Loucy (cell line): ENCODE results near the gene ROGDI.

Source experiments
- H2AFZ ChIP-seq: fragments of 200-600 bp; sonication (generic); 2 replicates; pipeline ENCODE4 v1.6.0; 2016; ENCODE audit warnings: antibody characterized with exemption, mild to moderate bottlenecking, low read length, moderate library complexity
- H3F3A ChIP-seq: fragments of 200-600 bp; 2 replicates; pipeline ENCODE4 v1.6.0; 2016; ENCODE audit warnings: antibody characterized with exemption, low read depth, mild to moderate bottlenecking
- H3K27me3 ChIP-seq: fragments of 200-600 bp; sonication (generic); 2 replicates; pipeline ENCODE4 v1.6.1; 2014; ENCODE audit warnings: low read length, mild to moderate bottlenecking; ENCODE audit not compliant: insufficient read depth, poor library complexity, severe bottlenecking
- H3K36me3 ChIP-seq: fragments of 200-600 bp; sonication (generic); 2 replicates; pipeline ENCODE4 v1.6.1; 2016; ENCODE audit warnings: low read length; ENCODE audit not compliant: insufficient read depth
- H3K4me1 ChIP-seq: fragments of 200-600 bp; sonication (generic); 2 replicates; pipeline ENCODE4 v1.5.1; 2014; ENCODE audit warnings: low read length, mild to moderate bottlenecking; ENCODE audit not compliant: insufficient read depth, poor library complexity, severe bottlenecking
- H3K4me2 ChIP-seq: fragments of 200-600 bp; sonication (generic); 2 replicates; pipeline ENCODE4 v1.6.0; 2014; ENCODE audit warnings: antibody characterized with exemption, low read length, low read depth, mild to moderate bottlenecking; ENCODE audit not compliant: poor library complexity, severe bottlenecking
- H3K4me3 ChIP-seq: fragments of 200-600 bp; sonication (generic); 2 replicates; pipeline ENCODE4 v1.5.1; 2014; ENCODE audit warnings: low read length, mild to moderate bottlenecking, mixed read lengths; ENCODE audit not compliant: poor library complexity, severe bottlenecking
- H3K79me2 ChIP-seq: fragments of 200-600 bp; sonication (generic); 2 replicates; pipeline ENCODE4 v1.6.1; 2014; ENCODE audit warnings: low read length; ENCODE audit not compliant: insufficient read depth
- H3K9ac ChIP-seq: fragments of 200-600 bp; sonication (generic); 2 replicates; pipeline ENCODE4 v1.6.0; 2014; ENCODE audit warnings: mild to moderate bottlenecking, low read depth, low read length, moderate library complexity; ENCODE audit not compliant: poor library complexity, severe bottlenecking
- H3K9me2 ChIP-seq: fragments of 200-600 bp; sonication (generic); replicated peaks from 2 replicates; pipeline ENCODE4 v1.6.1; 2016; ENCODE audit warnings: low read depth, low read length, mixed read lengths
- H3K9me3 ChIP-seq: fragments of 200-600 bp; sonication (generic); 2 replicates; pipeline ENCODE4 v1.6.1; 2014; ENCODE audit warnings: mild to moderate bottlenecking, antibody characterized with exemption, low read length, low read depth; ENCODE audit not compliant: insufficient read depth
- H4K20me1 ChIP-seq: fragments of 200-600 bp; sonication (generic); 2 replicates; pipeline ENCODE4 v1.6.0; 2014; ENCODE audit warnings: antibody characterized with exemption, low read length, mild to moderate bottlenecking; ENCODE audit not compliant: insufficient read depth, poor library complexity, severe bottlenecking
- EZH2phosphoT487 ChIP-seq: fragments of 200-600 bp; IDR thresholded peaks from 2 replicates; pipeline ENCODE4 v1.6.1; 2018; ENCODE audit warnings: antibody characterized with exemption, mild to moderate bottlenecking, moderate library complexity, borderline replicate concordance
- TF ChIP-seq, protein P1 (sequence below): fragments of 200-600 bp; sonication (generic); conservative IDR thresholded peaks from 2 replicates; pipeline ENCODE4 v1.5.1; 2014; ENCODE audit warnings: mild to moderate bottlenecking, antibody characterized with exemption, low read length

The ROGDI gene

GRCh38 chr16:4772351-4772750 lies 30.1 kb downstream of the ROGDI start:
- TF ChIP-seq, protein P1, sequence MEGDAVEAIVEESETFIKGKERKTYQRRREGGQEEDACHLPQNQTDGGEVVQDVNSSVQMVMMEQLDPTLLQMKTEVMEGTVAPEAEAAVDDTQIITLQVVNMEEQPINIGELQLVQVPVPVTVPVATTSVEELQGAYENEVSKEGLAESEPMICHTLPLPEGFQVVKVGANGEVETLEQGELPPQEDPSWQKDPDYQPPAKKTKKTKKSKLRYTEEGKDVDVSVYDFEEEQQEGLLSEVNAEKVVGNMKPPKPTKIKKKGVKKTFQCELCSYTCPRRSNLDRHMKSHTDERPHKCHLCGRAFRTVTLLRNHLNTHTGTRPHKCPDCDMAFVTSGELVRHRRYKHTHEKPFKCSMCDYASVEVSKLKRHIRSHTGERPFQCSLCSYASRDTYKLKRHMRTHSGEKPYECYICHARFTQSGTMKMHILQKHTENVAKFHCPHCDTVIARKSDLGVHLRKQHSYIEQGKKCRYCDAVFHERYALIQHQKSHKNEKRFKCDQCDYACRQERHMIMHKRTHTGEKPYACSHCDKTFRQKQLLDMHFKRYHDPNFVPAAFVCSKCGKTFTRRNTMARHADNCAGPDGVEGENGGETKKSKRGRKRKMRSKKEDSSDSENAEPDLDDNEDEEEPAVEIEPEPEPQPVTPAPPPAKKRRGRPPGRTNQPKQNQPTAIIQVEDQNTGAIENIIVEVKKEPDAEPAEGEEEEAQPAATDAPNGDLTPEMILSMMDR = no peak
- TF ChIP-seq EZH2phosphoT487 = no peak
- no peaks in the 10 kb centered on the region for H3K27me3 ChIP-seq
- no peaks in the 10 kb centered on the region for H3K4me1 ChIP-seq
- no peaks in the 10 kb centered on the region for H3K9me3 ChIP-seq
- H3K9ac ChIP-seq = no peak overlapping the region
- no peak overlapping the region for H3K4me2 ChIP-seq
- no peak overlapping the region for H3K4me3 ChIP-seq
- H3K9me2 ChIP-seq = no peaks in the 10 kb centered on the region
- no peaks in the 10 kb centered on the region for H3K36me3 ChIP-seq
- H3K79me2 ChIP-seq = no peaks in the 10 kb centered on the region
- no peaks in the 10 kb centered on the region for H4K20me1 ChIP-seq
- H2AFZ ChIP-seq = no peak overlapping the region
- no peaks in the 10 kb centered on the region for H3F3A ChIP-seq

DNA sequence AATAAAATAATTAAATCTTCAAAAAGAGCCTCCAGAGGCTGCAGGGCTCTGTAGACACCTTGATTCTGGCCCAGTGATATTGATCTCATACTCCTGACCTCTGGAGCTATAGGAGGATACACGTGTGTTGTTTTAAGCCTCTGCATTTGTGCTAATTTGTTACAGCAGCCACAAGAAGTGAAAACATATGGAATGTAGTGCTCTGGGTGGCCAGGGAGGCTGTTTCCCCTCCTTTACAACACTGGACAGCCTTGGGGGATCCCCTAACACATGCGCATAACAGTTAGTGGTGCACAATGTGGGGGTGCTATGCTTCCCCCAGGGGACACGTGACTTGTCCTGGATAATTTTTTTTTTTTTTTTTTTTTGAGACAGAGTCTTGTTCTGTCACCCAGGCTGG lies 30.8 kb downstream of the ROGDI start:
- no peak overlapping the region for H3K9ac ChIP-seq
- H2AFZ ChIP-seq = no peak overlapping the region
- no peaks in the 10 kb centered on the region for H4K20me1 ChIP-seq
- H3K9me2 ChIP-seq = no peaks in the 10 kb centered on the region
- H3K4me2 ChIP-seq = no peak overlapping the region
- no peak for TF ChIP-seq EZH2phosphoT487
- TF ChIP-seq, protein P1 = no peak
- H3K36me3 ChIP-seq = no peaks in the 10 kb centered on the region
- H3K4me1 ChIP-seq = no peaks in the 10 kb centered on the region
- no peaks in the 10 kb centered on the region for H3K9me3 ChIP-seq
- H3F3A ChIP-seq = no peaks in the 10 kb centered on the region
- H3K79me2 ChIP-seq = peaks cover 2% of the 10 kb centered on the region
- no peaks in the 10 kb centered on the region for H3K27me3 ChIP-seq
- H3K4me3 ChIP-seq = no peak overlapping the region

GRCh38 chr16:4769306-4769638 lies 33.2 kb downstream of the ROGDI start:
- Histone ChIP-seq H3K9me3 (no peaks in the 10 kb centered on the region), H3K4me2 (no peak overlapping the region), H3K9me2 (no peaks in the 10 kb centered on the region), H3K4me3 (no peak overlapping the region), H3K27me3 (no peaks in the 10 kb centered on the region), H3F3A (no peaks in the 10 kb centered on the region), H4K20me1 (no peaks in the 10 kb centered on the region), H3K4me1 (no peaks in the 10 kb centered on the region), H3K36me3 (no peaks in the 10 kb centered on the region), H2AFZ (0 out of 2 replicates have a peak overlapping the region, but pooled peaks have one; percentile 27), H3K79me2 (peaks cover 14% of the 10 kb centered on the region), H3K9ac (no peak overlapping the region)
- TF ChIP-seq, protein P1 = no peak
- no peak for TF ChIP-seq EZH2phosphoT487
